K562 (cell line): ENCODE data around the gene KLKB1. TPM values are rescaled to one million over a fixed set of nuclear protein-coding genes. Genes with fewer than 3 reads are reported as not detected.
A peak's percentile ranks its signal among the peaks of the same experiment; 100 is the strongest.

Experiments used
- ATAC-seq: fragments of 200-7000 bp; cut with Tn5 transposase; 3 replicates; pipeline ENCODE4 v1.9.1; 2020; ENCODE audit warnings: moderate library complexity
- BruUV-seq: library from RNA; stranded (reverse); fragments of 400-500 nt; replicated peaks from 2 replicates; lab custom pipeline; 2021; lab: Mats Ljungman, UMichigan
- CTCF ChIA-PET: fragments of 300-600 bp; formaldehyde crosslinking; extraction: SDS; loops from one replicate; lab custom pipeline; 2021; ENCODE audit warnings: low intra/inter-chr PET ratio; lab: Yijun Ruan, JAX
- POLR2A ChIA-PET: fragments of 300-600, 350-650 bp; sonication (Branson Sonifier 250); formaldehyde crosslinking; extraction: SDS; loops from one replicate; lab custom pipeline; 2021; ENCODE audit warnings: antibody characterized with exemption, inconsistent platforms; lab: Yijun Ruan, JAX
- DNase-seq, 4 experiments: peaks; one replicate each; pipeline versions ENCODE4 v3.0.0 to v3.0.0-alpha.2; 2011 to 2018; ENCODE audit warnings: low spot score in 3 of 4, mixed read lengths in 3 of 4; ENCODE audit errors: extremely low read depth in 1 of 4
- FAIRE-seq: peaks from 2 replicates; lab custom pipeline; 2011; peaks lifted over from hg19 to GRCh38; lab: Jason Lieb, UNC
- H2AFZ ChIP-seq: 2 replicates; pipeline ENCODE4 v1.6.0; 2011; ENCODE audit warnings: low read depth, low read length, control low read depth, inconsistent platforms
- H3K27ac ChIP-seq: fragments of 200-600 bp; 3 replicates; pipeline ENCODE4 v1.8.0; 2011; ENCODE audit warnings: low read depth, mild to moderate bottlenecking, control low read depth, inconsistent platforms, low read length, moderate library complexity, mixed read lengths; ENCODE audit errors: extremely low read depth
- H3K27me3 ChIP-seq, 2 experiments: fragments of 300-600 bp in 1 of 2; 2 replicates in 1 of 2; 3 replicates in 1 of 2; pipeline versions ENCODE4 v1.6.0 to v1.8.0; 2011; ENCODE audit warnings: inconsistent platforms in 2 of 2, low read length in 2 of 2, mild to moderate bottlenecking in 1 of 2, mixed read lengths in 1 of 2, moderate library complexity in 1 of 2; ENCODE audit not compliant: control insufficient read depth in 2 of 2, insufficient read depth in 2 of 2
- H3K36me3 ChIP-seq: fragments of 300-600 bp; 3 replicates; pipeline ENCODE4 v1.8.0; 2011; ENCODE audit warnings: mild to moderate bottlenecking, low read length, inconsistent platforms; ENCODE audit not compliant: control insufficient read depth, insufficient read depth
- H3K4me1 ChIP-seq, 2 experiments: fragments of 200-600 bp in 1 of 2; replicated peaks in 1 of 2; 2 replicates in 1 of 2; 3 replicates in 1 of 2; pipeline versions ENCODE4 v1.5.1 to v1.8.0; 2011; ENCODE audit warnings: inconsistent platforms in 2 of 2, low read length in 2 of 2, mild to moderate bottlenecking in 1 of 2, mixed read lengths in 1 of 2, moderate library complexity in 1 of 2; ENCODE audit not compliant: control insufficient read depth in 2 of 2, insufficient read depth in 2 of 2
- H3K4me2 ChIP-seq: 2 replicates; pipeline ENCODE4 v1.6.1; 2011; ENCODE audit warnings: low read length, control low read depth, inconsistent platforms, mixed read lengths; ENCODE audit not compliant: insufficient read depth
- H3K4me3 ChIP-seq: fragments of 200-600 bp; sonication (generic), shearing (Covaris generic); 2 replicates; pipeline ENCODE4 v1.5.1; 2016; ENCODE audit warnings: control low read depth, inconsistent platforms
- H3K79me2 ChIP-seq: fragments of 200-600 bp; 3 replicates; pipeline ENCODE4 v1.8.0; 2011; ENCODE audit warnings: low read length, inconsistent platforms; ENCODE audit not compliant: control insufficient read depth, insufficient read depth
- H3K9ac ChIP-seq, 2 experiments: 2 replicates each; pipeline versions ENCODE4 v1.6.0 to v1.6.1; 2011; ENCODE audit warnings: low read depth in 2 of 2, low read length in 2 of 2, control low read depth in 1 of 2, inconsistent platforms in 1 of 2, mild to moderate bottlenecking in 1 of 2, mixed read lengths in 1 of 2; ENCODE audit not compliant: insufficient read depth in 1 of 2
- H3K9me1 ChIP-seq: one replicate; pipeline ENCODE4 v1.6.0; 2011; ENCODE audit warnings: inconsistent platforms, mild to moderate bottlenecking, low read length, moderate library complexity; ENCODE audit not compliant: control insufficient read depth, insufficient read depth
- H3K9me3 ChIP-seq: replicated peaks from 2 replicates; pipeline ENCODE4 v1.5.1; 2011; ENCODE audit warnings: low read depth, low read length, inconsistent platforms; ENCODE audit not compliant: control insufficient read depth, insufficient read depth
- H4K20me1 ChIP-seq: replicated peaks from 2 replicates; pipeline ENCODE4 v1.6.1; 2011; ENCODE audit warnings: low read length, inconsistent platforms, mixed read lengths; ENCODE audit not compliant: control insufficient read depth, insufficient read depth
- CEBPG ChIP-seq, 3 experiments: fragments of 200-800 bp in 1 of 3; sonication (Bioruptor generic) in 1 of 3; sonication (generic) in 1 of 3; formaldehyde crosslinking in 1 of 3; IDR thresholded peaks in 2 of 3; conservative IDR thresholded peaks in 1 of 3; 2 replicates each; pipeline versions ENCODE4 v1.6.1 to v1.8.0; 2016 to 2022; ENCODE audit warnings: missing compliant biosample characterization in 2 of 3, missing genetic modification characterization in 2 of 3, mild to moderate bottlenecking in 1 of 3, missing genetic modification reagents in 1 of 3
- GABPB2 ChIP-seq: fragments of 250-450 bp; sonication (Bioruptor Pico); conservative IDR thresholded peaks from 2 replicates; pipeline ENCODE4 v1.5.1; 2021; ENCODE audit warnings: mild to moderate bottlenecking
- GATAD2B ChIP-seq: fragments of 450-650 bp; IDR thresholded peaks from 2 replicates; pipeline ENCODE4 v1.6.1; 2017; ENCODE audit warnings: mild to moderate bottlenecking, borderline replicate concordance
- HNRNPL ChIP-seq: fragments of 200-400 bp; formaldehyde crosslinking; IDR thresholded peaks from 2 replicates; pipeline ENCODE4 v1.6.1; 2017; ENCODE audit warnings: low read depth, mild to moderate bottlenecking, low read length
- ILF3 ChIP-seq: fragments of 450-650 bp; IDR thresholded peaks from 2 replicates; pipeline ENCODE4 v1.6.1; 2018; ENCODE audit warnings: antibody characterized with exemption, mild to moderate bottlenecking, moderate library complexity, borderline replicate concordance
- NFIC ChIP-seq: fragments of 450-650 bp; IDR thresholded peaks from 2 replicates; pipeline ENCODE4 v1.6.1; 2017; ENCODE audit warnings: mild to moderate bottlenecking, inconsistent platforms
- NFIX ChIP-seq: fragments of 250-450 bp; sonication (Bioruptor Pico); IDR thresholded peaks from 2 replicates; pipeline ENCODE4 v1.4.0; 2020; ENCODE audit warnings: low read depth, mild to moderate bottlenecking, moderate library complexity
- NFYB ChIP-seq: IDR thresholded peaks from 2 replicates; pipeline ENCODE4 v1.6.1; 2011; ENCODE audit warnings: mild to moderate bottlenecking, moderate library complexity; ENCODE audit not compliant: insufficient read length; ENCODE audit errors: extremely low read depth
- RBM17 ChIP-seq: fragments of 200-400 bp; formaldehyde crosslinking; IDR thresholded peaks from 2 replicates; pipeline ENCODE4 v1.6.1; 2017; ENCODE audit warnings: low read depth, mild to moderate bottlenecking, low read length, borderline replicate concordance
- ZNF699 ChIP-seq: fragments of 250-450 bp; sonication (Bioruptor Pico); IDR thresholded peaks from 2 replicates; pipeline ENCODE4 v1.8.0; 2021; ENCODE audit warnings: mild to moderate bottlenecking, moderate library complexity; ENCODE audit not compliant: insufficient replicate concordance
- WGBS: fragments of 100-300 bp; shearing (Covaris generic); methylation state at CpG from one replicate; pipeline ENCODE4 v1.1.6; 2016; ENCODE audit warnings: low coverage, mixed read lengths; ENCODE audit not compliant: insufficient coverage; ENCODE audit errors: missing lambda C conversion rate; 5-methylcytosine and 5-hydroxymethylcytosine counted together
- in situ Hi-C: fragments of 300-500 bp; cut with MboI; formaldehyde crosslinking; loops from 4 replicates; pipeline ENCODE4 v1.15.0; 2018; ENCODE audit warnings: inconsistent platforms, mixed read lengths
- intact Hi-C: fragments of 100-400 bp; cut with micrococcal nuclease; formaldehyde crosslinking; loops from 2 replicates; pipeline ENCODE4 v1.14.2; 2022
- polyA plus RNA-seq, 8 experiments: library from polyadenylated mRNA; depleted of rRNA in 4 of 8; stranded (reverse) in 5 of 8; unstranded in 3 of 8; fragments of >200 nt; fragmentation: Nextera tagmentation in 2 of 8; fragmentation: Illumina TruSeq in 1 of 8; extraction: Ambion mirVana in 2 of 8; extraction: Trizol in 1 of 8; gene quantifications; 2 replicates each; pipeline versions ENCODE4 v1.2.1 to v1.2.3, GENCODE V29; 2011 to 2014; ENCODE audit warnings: inconsistent platforms in 1 of 8, missing spikeins in 1 of 8
- total RNA-seq, 7 experiments: library from RNA; depleted of rRNA in 6 of 7; stranded (reverse); fragments of >200 nt in 6 of 7; fragmentation: Illumina TruSeq in 2 of 7; extraction: Trizol in 2 of 7; gene quantifications; 2 replicates each; pipeline versions ENCODE4 v1.2.1 to v1.2.3, GENCODE V29; 2011 to 2021; ENCODE audit warnings: low replicate concordance in 1 of 7
- TF ChIP-seq, protein P1 (sequence below): fragments of 450-650 bp; IDR thresholded peaks from 2 replicates; pipeline ENCODE4 v1.6.1; 2016; ENCODE audit warnings: missing biosample characterization, missing genetic modification characterization

KLKB1 gene
- total and polyA plus RNA-seq, 9 of the 15 experiments (the other 6 are each of a cell fraction or from before 2014, with no cell fraction given): 0.27 TPM; not detected in 8

DNA sequence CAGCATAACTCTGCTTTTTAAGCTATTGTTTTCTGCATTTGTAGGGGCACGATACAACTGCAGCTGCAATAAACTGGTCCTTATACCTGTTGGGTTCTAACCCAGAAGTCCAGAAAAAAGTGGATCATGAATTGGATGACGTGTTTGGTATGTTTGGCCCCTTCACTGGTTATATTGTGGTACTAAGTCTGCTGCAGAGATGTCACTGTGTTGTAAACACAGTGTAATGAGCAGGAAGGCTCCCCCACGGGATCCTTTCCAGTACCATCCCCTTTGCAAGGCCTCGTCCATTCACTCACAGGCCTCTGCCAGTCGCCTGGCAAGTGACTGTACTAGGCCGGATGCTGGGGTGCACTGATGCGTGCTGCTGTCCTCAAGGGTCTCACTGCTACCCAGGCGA, 22.2 kb upstream of the KLKB1 start:
- ATAC-seq: no peak
- POLR2A ChIA-PET: no interaction called here
- Histone ChIP-seq H3K9me1 (no peaks in the 10 kb centered on the region), H3K4me2 (no peak overlapping the region), H3K36me3 (no peaks in the 10 kb centered on the region), H3K27me3 (no peaks in the 10 kb centered on the region), H3K9me3 (no peaks in the 10 kb centered on the region), H3K79me2 (no peaks in the 10 kb centered on the region), H3K4me1 (peaks cover 0 to 7% of the 10 kb centered on the region in 2 experiments; a peak in 3 of 5 replicates), H3K4me3 (no peak overlapping the region), H2AFZ (no peak overlapping the region), H4K20me1 (no peaks in the 10 kb centered on the region), H3K27ac (no peak overlapping the region), H3K9ac (no peak overlapping the region)
- no peak for DNase-seq
- CTCF ChIA-PET: no interaction called here
- TF ChIP-seq CEBPG (CRISPR knock-in tag; IDR thresholded peaks at IDR 0.05): no peak
- no peak for TF ChIP-seq CEBPG (tag; conservative IDR thresholded peaks at IDR 0.05 in 1 of 2, IDR thresholded peaks at IDR 0.05 in 1 of 2)
- intact Hi-C loops: no loop called here
- in situ Hi-C loops: no loop called here
- WGBS: 45% methylated on average over 8 of the region's 8 CpGs
- FAIRE-seq: no peak
- BruUV-seq: no TSS peak

DNA sequence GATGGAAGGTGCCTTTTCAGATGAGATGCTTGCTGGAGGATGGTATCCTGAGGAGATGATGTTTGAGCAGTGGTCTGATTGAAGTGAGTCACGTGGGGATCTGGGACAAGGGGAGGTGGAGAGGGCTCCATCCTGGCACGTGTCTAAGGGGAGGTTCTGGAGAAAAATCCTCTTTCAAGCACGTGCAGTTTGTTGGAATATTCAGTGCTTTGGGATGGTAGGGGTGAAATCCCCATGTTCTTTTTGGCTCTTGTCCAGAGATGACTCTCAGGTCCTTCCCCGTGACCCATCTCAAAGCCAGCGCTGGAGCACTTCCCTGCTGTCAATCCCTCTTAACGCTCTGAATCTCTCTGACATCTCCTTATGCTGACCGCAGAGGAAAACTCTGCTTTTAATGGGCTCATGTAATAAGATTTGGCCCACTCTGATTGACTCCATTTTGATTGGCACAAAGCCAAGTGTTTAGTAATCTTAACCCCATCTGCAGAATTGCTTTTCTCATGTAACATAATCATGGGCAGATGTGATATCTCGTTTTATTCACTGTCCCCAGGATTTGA, 10.8 kb upstream of the KLKB1 start:
- no TSS peak for BruUV-seq
- Histone ChIP-seq H3K79me2 (no peaks in the 10 kb centered on the region), H3K36me3 (no peaks in the 10 kb centered on the region), H3K4me2 (no peak overlapping the region), H3K4me1 (no peaks in the 10 kb centered on the region), H3K27ac (no peak overlapping the region), H3K4me3 (no peak overlapping the region), H3K9me3 (no peaks in the 10 kb centered on the region), H2AFZ (no peak overlapping the region), H3K27me3 (no peaks in the 10 kb centered on the region; a peak in 1 of 5 replicates), H3K9me1 (no peaks in the 10 kb centered on the region), H3K9ac (no peak overlapping the region), H4K20me1 (no peaks in the 10 kb centered on the region)
- intact Hi-C loops: no loop called here
- DNase-seq (no peak), ATAC-seq (no peak), FAIRE-seq (no peak)
- TF ChIP-seq ILF3 (no peak), HNRNPL (no peak), NFIC (peak; percentile 94), NFIX (CRISPR knock-in tag) (peak; percentile 68), NFYB (no peak), GATAD2B (no peak), RBM17 (no peak), ZNF699 (CRISPR knock-in tag) (no peak), GABPB2 (CRISPR knock-in tag) (no peak)
- TF ChIP-seq, protein P1, sequence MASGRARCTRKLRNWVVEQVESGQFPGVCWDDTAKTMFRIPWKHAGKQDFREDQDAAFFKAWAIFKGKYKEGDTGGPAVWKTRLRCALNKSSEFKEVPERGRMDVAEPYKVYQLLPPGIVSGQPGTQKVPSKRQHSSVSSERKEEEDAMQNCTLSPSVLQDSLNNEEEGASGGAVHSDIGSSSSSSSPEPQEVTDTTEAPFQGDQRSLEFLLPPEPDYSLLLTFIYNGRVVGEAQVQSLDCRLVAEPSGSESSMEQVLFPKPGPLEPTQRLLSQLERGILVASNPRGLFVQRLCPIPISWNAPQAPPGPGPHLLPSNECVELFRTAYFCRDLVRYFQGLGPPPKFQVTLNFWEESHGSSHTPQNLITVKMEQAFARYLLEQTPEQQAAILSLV: no peak
- in situ Hi-C loops: no loop called here
- 3% methylated on average over 8 of the region's 8 CpGs for whole genome bisulfite sequencing
- ChIA-PET CTCF (no interaction called here), POLR2A (no interaction called here)
